ENCODE data around the gene ERVW-1. TPM values are rescaled to one million over a fixed set of nuclear protein-coding genes. Genes with fewer than 3 reads are reported as not detected.

The ERVW-1 gene
- total RNA-seq, 1 donor, result not detected

- TF ChIP-seq, protein P1, sequence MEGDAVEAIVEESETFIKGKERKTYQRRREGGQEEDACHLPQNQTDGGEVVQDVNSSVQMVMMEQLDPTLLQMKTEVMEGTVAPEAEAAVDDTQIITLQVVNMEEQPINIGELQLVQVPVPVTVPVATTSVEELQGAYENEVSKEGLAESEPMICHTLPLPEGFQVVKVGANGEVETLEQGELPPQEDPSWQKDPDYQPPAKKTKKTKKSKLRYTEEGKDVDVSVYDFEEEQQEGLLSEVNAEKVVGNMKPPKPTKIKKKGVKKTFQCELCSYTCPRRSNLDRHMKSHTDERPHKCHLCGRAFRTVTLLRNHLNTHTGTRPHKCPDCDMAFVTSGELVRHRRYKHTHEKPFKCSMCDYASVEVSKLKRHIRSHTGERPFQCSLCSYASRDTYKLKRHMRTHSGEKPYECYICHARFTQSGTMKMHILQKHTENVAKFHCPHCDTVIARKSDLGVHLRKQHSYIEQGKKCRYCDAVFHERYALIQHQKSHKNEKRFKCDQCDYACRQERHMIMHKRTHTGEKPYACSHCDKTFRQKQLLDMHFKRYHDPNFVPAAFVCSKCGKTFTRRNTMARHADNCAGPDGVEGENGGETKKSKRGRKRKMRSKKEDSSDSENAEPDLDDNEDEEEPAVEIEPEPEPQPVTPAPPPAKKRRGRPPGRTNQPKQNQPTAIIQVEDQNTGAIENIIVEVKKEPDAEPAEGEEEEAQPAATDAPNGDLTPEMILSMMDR (IDR thresholded peaks at IDR 0.05; ENCODE audit: insufficient read depth, low read length), result no peak
- no peak overlapping the region for H3K4me3 ChIP-seq (ENCODE audit: low read depth, low read length)
- DNase-seq (ENCODE audit: low read depth), result no peak
These were observed 13.2 kb downstream of the ERVW-1 start for GRCh38 chr7:92464515-92464914.

- DNase-seq (ENCODE audit: low read depth), result no peak
- TF ChIP-seq, protein P1 (IDR thresholded peaks at IDR 0.05; ENCODE audit: insufficient read depth, low read length), result no peak
- no peak overlapping the region for H3K4me3 ChIP-seq (ENCODE audit: low read depth, low read length)
These were observed 15.2 kb downstream of the ERVW-1 start for GRCh38 chr7:92462560-92462959.

DNA sequence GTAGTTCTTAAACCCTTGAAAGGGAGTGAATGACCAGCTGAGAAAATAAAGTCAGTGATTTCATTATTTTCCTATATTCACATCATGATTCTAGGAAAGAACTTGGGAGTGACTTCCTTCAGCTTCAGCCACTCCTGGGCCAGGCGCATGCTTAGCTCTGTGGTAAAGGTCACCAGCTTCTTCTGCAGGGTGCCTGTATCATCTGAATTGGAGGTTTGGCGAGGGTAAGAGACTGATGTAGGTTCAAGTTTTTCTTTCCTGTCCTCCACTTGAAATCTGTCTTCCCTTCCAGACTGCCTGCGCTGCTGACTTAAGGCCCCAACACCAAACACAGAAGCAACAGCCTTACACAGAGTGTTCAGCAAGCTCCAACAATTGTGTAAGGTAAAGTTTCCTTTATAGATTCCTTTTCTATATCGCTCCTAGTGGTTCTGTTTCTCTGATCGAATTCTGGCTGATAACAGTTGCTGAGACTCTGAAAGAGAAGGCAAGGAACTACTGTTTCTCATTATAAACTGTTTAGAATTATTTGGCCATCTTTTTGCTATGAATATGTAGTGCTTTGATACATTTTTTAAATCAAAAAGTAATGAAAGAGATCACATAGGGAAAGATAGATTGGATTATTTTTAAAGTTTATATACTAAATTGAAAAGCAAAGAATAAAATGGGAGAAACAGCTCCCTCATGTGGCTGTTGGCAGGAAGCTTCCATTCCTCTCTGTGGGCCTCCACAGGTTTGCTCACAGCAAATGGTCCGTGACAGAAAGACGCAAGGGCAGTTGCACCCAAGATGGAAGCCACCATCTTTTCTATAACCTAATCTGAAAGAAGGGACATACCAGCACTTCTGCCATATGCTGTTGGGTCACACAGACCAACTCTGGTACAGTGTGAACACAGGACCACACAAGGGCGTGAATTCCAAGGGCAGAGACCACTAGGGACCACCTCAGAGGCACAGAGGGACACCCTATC is 16.4 kb downstream of the ERVW-1 start:
- peak; percentile 63 for DNase-seq (ENCODE audit: low read depth)
- H3K4me3 ChIP-seq (ENCODE audit: low read depth, low read length), result no peak overlapping the region
- TF ChIP-seq, protein P1 (IDR thresholded peaks at IDR 0.05; ENCODE audit: insufficient read depth, low read length), result peak; percentile 86

GRCh38 chr7:92460510-92460909 is 17.2 kb downstream of the ERVW-1 start:
- TF ChIP-seq, protein P1 (IDR thresholded peaks at IDR 0.05; ENCODE audit: insufficient read depth, low read length), result no peak
- DNase-seq (ENCODE audit: low read depth), result no peak
- no peak overlapping the region for H3K4me3 ChIP-seq (ENCODE audit: low read depth, low read length)

DNA sequence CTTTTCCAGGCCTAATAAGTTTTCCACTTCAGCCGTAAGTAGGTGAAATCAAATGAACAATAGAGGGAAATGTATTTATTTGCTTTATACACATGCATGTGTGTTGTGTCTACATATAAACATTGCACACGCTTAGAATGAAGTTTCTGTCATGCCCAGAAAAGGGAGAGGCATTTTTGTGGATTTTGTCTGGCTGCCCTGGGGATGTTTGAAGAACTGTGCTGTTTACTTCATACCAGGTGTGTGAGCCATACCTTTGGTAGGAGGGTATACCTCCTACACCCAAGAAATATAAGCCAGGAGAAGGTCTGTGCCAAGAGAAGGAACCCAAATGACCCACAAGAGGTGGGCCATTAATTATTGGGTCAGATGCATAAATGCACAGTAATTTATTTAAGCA is 17.6 kb downstream of the ERVW-1 start:
- H3K4me3 ChIP-seq (ENCODE audit: low read depth, low read length), result no peak overlapping the region
- TF ChIP-seq, protein P1 (IDR thresholded peaks at IDR 0.05; ENCODE audit: insufficient read depth, low read length), result no peak
- DNase-seq (ENCODE audit: low read depth), result no peak

DNA sequence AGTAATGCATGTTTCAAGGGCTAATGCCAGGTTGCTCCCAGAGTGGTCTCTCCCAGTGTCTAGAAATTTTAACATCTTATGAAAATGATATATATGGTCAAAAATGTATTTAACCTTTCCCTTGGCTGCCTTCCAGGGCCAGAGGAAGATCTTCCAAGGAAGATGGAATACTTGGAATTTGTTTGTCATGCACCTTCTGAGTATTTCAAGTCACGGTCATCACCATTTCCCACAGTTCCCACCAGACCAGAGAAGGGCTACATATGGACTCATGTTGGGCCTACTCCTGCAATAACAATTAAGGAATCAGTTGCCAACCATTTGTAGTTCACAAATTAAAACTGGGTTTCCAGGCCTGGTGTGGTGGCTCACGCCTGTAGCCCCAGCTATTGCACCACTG is 21.5 kb downstream of the ERVW-1 start:
- TF ChIP-seq, protein P1 (IDR thresholded peaks at IDR 0.05; ENCODE audit: insufficient read depth, low read length), result no peak
- peak; percentile 6 for DNase-seq (ENCODE audit: low read depth)
- H3K4me3 ChIP-seq (ENCODE audit: low read depth, low read length), result no peak overlapping the region
